Measurements from ENCODE around the gene POLE3. TPM values are rescaled to one million over a fixed set of nuclear protein-coding genes. Genes with fewer than 3 reads are reported as not detected.

Gene POLE3
- total RNA-seq, 1 experiment from 2014 or later: 175 TPM

Other genes starting within 250 kb of the POLE3 start
- gene FKBP15, start 189.4 kb downstream of the POLE3 start, total RNA-seq (2014; rRNA removed; shearing (Covaris generic)): 19.9 and 24.1 TPM in 2 replicates
- 12.0 and 13.4 TPM in 2 replicates for gene SLC31A1, start 189.1 kb downstream of the POLE3 start, total RNA-seq (2014; rRNA removed; shearing (Covaris generic))
- 120 and 179 TPM in 2 replicates for gene CDC26, start 135.1 kb downstream of the POLE3 start, total RNA-seq (2014; rRNA removed; shearing (Covaris generic))
- gene PRPF4, start 135.0 kb downstream of the POLE3 start, total RNA-seq (2014; rRNA removed; shearing (Covaris generic)): 116 and 125 TPM in 2 replicates
- gene RNF183, start 107.3 kb downstream of the POLE3 start, total RNA-seq (2014; rRNA removed; shearing (Covaris generic)): not detected in 2 replicates
- gene WDR31, start 70.4 kb downstream of the POLE3 start, total RNA-seq (2014; rRNA removed; shearing (Covaris generic)): 1.1 and 2.3 TPM in 2 replicates
- not detected in 2 replicates for gene BSPRY, start 61.1 kb downstream of the POLE3 start, total RNA-seq (2014; rRNA removed; shearing (Covaris generic))
- gene HDHD3, start 33.7 kb downstream of the POLE3 start, total RNA-seq (2014; rRNA removed; shearing (Covaris generic)): 12.5 and 19.9 TPM in 2 replicates
- 7.7 and 13.3 TPM in 2 replicates for gene ALAD, start 9.4 kb downstream of the POLE3 start, total RNA-seq (2014; rRNA removed; shearing (Covaris generic))
- 0.54 and 1.4 TPM in 2 replicates for gene C9orf43, start 72 bp upstream of the POLE3 start, total RNA-seq (2014; rRNA removed; shearing (Covaris generic))
- gene RGS3, start 53.1 kb upstream of the POLE3 start, total RNA-seq (2014; rRNA removed; shearing (Covaris generic)): 95.9 and 104 TPM in 2 replicates

Data from Daoy (cell line).